NCI-H1417 (cell line): ENCODE data around the gene STYX.

Source experiments
- DNase-seq, 3 experiments: peaks; one replicate each; lab custom pipeline; 2025; lab: John Stamatoyannopoulos, UW

STYX gene

GRCh38 chr14:52790011-52790755 is 60.2 kb downstream of the STYX start:
- DNase-seq: peak; percentile 11 to 92 (median 79)

- no peak for DNase-seq
Measured at GRCh38 chr14:52790756-52791222, 60.8 kb downstream of the STYX start.

DNA sequence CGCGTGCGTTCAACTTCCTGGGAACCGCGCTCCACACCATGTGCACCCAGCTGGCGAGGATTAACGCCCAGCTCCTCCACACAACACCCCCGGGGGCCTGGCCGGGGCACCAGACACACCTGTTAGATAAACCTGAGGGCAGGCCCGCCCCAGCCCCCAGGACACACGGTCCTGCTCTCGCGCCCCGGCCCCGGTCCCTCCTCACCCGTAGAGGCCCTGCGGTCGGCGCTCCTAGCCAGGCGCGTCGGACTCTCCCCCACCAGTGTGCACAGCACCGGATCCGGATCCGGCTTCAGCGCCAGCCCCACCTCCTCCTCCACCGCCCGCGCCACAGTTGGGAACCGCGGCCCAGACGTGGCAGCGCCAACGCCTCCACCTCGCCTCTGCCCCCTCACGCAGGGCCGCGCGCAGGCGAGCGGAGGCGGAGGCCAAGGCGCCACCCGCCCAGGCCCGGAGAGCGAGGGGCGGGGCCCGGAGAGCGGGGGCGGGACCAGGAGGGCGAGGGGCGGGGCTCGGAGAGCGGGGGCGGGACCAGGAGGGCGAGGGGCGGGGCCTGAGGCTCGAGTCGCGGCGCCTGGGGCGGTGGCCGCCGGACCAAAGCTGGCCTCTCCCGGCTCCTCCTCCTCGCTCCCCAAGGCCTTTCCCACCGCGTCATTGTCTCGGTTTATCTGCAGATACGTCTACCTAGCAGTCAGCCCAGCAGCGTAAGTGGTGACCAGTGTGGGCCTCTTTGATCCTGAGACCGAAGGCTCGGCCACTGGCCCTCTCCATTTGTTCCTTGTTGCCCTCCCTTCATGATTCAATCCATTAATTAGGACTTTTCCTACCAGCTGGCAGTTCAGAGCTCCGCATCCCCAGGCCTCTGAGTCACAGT is 61.5 kb downstream of the STYX start, which contains the start of gene GNPNAT1:
Gene GNPNAT1, minus strand, starts transcription at position 385 of the 874 bp plus-strand sequence. CDS start 6,957 bp downstream, outside the sequence.
- peak; percentile 95 to 100 (median 100) for DNase-seq

GRCh38 chr14:52792097-52792415 is 62.1 kb downstream of the STYX start:
- DNase-seq: no peak

- no peak for DNase-seq
Measured at GRCh38 chr14:52793061-52793460, 63.1 kb downstream of the STYX start.

- DNase-seq: no peak
Measured at GRCh38 chr14:52797653-52798052, 67.7 kb downstream of the STYX start.

DNA sequence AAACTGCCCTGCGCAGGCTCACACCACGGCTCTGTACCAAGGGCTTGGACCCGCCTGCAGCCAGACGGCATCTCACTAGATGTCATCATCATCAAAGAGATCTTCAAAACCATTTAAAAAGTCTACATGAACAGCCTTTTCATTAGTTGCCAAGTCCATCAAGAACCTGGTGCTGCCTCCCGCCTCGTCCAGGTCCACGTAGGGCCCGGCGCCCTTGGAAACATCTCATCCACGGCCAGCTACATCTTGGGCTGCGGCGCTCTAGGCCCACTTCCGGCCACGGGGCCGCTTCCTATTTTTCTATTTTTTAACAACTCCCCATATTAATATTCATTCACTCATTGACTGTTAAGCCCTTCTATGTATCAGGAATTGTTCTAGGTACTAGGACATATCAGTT is 68.9 kb downstream of the STYX start:
- DNase-seq: no peak

DNA sequence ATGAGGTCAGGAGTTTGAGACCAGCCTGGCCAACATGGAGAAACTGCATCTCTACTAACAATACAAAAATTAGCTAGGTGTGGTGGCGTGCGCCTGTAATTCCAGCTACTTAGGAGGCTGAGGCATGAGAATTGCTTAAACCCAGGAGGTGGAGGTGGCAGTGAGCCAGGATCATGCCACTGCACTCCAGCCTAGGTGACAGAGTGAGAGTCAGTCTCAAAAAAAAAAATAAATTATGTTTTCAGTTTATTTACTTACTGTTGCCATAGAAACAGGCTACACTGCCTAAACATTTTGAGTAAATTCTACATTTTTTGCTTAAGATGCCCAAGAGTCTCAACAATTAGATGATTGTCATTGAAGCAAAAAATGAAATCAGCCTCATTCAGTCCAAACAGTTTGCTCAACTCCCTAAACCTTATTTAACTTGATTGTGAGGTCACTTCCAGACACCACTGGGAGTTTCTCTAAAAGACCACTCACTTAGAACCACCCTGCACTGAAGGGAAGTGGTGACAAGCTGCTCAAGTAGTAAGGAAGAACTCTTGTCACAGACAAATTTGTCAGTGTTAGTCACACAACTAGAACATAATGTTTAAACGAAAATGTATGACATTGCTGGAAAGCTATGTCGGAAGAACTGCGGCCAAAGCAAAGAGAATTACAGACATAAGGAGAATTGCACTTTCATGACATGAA is 71.2 kb downstream of the STYX start:
- DNase-seq: no peak

DNA sequence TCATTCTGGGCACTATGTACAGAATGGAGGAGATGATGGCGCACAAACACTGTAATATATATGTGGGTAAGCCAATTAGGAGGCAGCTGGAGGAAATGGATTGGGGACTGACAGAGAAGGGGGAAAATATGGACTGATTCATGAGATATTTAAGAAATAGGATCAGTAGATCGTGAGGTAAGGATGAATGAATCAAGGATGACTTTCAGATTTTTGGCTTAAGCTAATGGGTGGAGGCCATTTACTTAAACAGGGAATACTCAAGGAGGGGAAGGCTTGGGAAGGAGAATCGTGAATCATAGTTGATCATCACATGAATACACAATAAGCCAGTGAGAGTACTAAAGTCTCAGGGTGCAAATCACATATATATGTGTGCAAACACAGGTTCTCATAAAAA is 72.6 kb downstream of the STYX start:
- no peak for DNase-seq

DNA sequence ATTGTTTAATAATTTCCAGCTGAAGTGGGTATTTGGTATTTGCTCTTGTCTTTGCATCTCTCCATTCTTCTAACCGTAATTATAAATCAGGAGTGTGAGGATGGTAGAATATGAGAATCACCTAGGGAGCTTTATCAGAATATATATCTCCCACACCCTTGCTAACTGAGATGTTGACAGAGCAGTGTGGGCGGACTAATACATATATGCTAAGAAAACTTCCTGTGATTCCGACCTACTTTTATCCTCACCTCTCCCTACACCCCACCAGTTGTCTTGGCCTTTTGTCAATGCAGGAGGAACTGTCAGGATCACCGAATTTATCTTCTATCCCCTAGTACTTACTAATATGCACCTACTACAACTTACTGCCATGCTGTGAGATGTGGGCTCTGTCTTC is 76.1 kb downstream of the STYX start:
- DNase-seq: no peak

DNA sequence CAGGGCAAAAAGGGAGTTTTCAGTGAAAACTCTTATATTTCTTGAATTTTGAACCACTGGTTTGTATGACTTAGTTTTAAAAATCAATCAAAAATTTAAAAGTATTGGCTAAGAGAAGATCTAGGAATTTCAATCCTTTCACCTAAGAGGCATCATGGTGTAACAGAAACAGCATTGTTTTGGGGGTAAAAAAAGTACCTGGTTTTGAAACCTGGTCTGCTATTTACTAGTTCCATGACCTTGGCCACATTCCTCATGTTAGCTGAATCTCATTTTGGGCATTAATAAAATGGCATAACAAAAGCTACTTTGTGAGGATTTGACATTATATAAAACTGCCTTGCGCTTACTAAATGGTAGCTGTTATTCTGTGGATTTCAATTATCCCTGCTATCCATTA is 78.1 kb downstream of the STYX start:
- DNase-seq: no peak

GRCh38 chr14:52821805-52822250 is 91.9 kb downstream of the STYX start:
- no peak for DNase-seq

DNA sequence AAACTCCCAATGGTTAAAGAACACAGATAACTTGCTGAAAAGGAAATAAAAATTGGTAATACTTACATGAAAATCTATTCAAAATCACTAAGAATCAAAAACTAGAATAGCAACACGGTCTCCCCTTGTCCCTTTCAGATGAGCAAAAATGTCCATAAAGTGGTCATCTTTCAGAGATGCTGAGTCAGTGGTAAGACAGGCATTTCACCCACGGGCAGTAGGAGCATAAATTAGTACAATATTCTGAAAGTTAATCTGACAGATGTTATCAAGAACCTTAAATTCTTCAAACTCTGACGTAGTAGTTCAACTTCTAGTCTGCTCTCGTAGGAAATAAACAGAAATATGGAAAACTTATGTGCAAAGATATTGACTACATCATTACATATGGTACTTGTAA is 94.5 kb downstream of the STYX start:
- no peak for DNase-seq
